K562 (cell line): ENCODE results near the gene NCOR2. TPM values are rescaled to one million over a fixed set of nuclear protein-coding genes. Genes with fewer than 3 reads are reported as not detected.

Experiments used
- ATAC-seq: fragments of 200-7000 bp; cut with Tn5 transposase; 3 replicates; pipeline ENCODE4 v1.9.1; 2020; ENCODE audit warnings: moderate library complexity
- BruUV-seq: library from RNA; stranded (reverse); fragments of 400-500 nt; replicated peaks from 2 replicates; lab custom pipeline; 2021; lab: Mats Ljungman, UMichigan
- CTCF ChIA-PET: fragments of 300-600 bp; formaldehyde crosslinking; extraction: SDS; loops from one replicate; lab custom pipeline; 2021; ENCODE audit warnings: low intra/inter-chr PET ratio; lab: Yijun Ruan, JAX
- POLR2A ChIA-PET: fragments of 300-600, 350-650 bp; sonication (Branson Sonifier 250); formaldehyde crosslinking; extraction: SDS; loops from one replicate; lab custom pipeline; 2021; ENCODE audit warnings: antibody characterized with exemption, inconsistent platforms; lab: Yijun Ruan, JAX
- DNase-seq, 4 experiments: peaks; one replicate each; pipeline versions ENCODE4 v3.0.0 to v3.0.0-alpha.2; 2011 to 2018; ENCODE audit warnings: low spot score in 3 of 4, mixed read lengths in 3 of 4; ENCODE audit errors: extremely low read depth in 1 of 4
- FAIRE-seq: peaks from 2 replicates; lab custom pipeline; 2011; peaks lifted over from hg19 to GRCh38; lab: Jason Lieb, UNC
- H2AFZ ChIP-seq: 2 replicates; pipeline ENCODE4 v1.6.0; 2011; ENCODE audit warnings: low read depth, low read length, control low read depth, inconsistent platforms
- H3K27ac ChIP-seq: fragments of 200-600 bp; 3 replicates; pipeline ENCODE4 v1.8.0; 2011; ENCODE audit warnings: low read depth, mild to moderate bottlenecking, control low read depth, inconsistent platforms, low read length, moderate library complexity, mixed read lengths; ENCODE audit errors: extremely low read depth
- H3K27me3 ChIP-seq, 2 experiments: fragments of 300-600 bp in 1 of 2; 2 replicates in 1 of 2; 3 replicates in 1 of 2; pipeline versions ENCODE4 v1.6.0 to v1.8.0; 2011; ENCODE audit warnings: inconsistent platforms in 2 of 2, low read length in 2 of 2, mild to moderate bottlenecking in 1 of 2, mixed read lengths in 1 of 2, moderate library complexity in 1 of 2; ENCODE audit not compliant: control insufficient read depth in 2 of 2, insufficient read depth in 2 of 2
- H3K36me3 ChIP-seq: fragments of 300-600 bp; 3 replicates; pipeline ENCODE4 v1.8.0; 2011; ENCODE audit warnings: mild to moderate bottlenecking, low read length, inconsistent platforms; ENCODE audit not compliant: control insufficient read depth, insufficient read depth
- H3K4me1 ChIP-seq, 2 experiments: fragments of 200-600 bp in 1 of 2; replicated peaks in 1 of 2; 2 replicates in 1 of 2; 3 replicates in 1 of 2; pipeline versions ENCODE4 v1.5.1 to v1.8.0; 2011; ENCODE audit warnings: inconsistent platforms in 2 of 2, low read length in 2 of 2, mild to moderate bottlenecking in 1 of 2, mixed read lengths in 1 of 2, moderate library complexity in 1 of 2; ENCODE audit not compliant: control insufficient read depth in 2 of 2, insufficient read depth in 2 of 2
- H3K4me2 ChIP-seq: 2 replicates; pipeline ENCODE4 v1.6.1; 2011; ENCODE audit warnings: low read length, control low read depth, inconsistent platforms, mixed read lengths; ENCODE audit not compliant: insufficient read depth
- H3K4me3 ChIP-seq: fragments of 200-600 bp; sonication (generic), shearing (Covaris generic); 2 replicates; pipeline ENCODE4 v1.5.1; 2016; ENCODE audit warnings: control low read depth, inconsistent platforms
- H3K79me2 ChIP-seq: fragments of 200-600 bp; 3 replicates; pipeline ENCODE4 v1.8.0; 2011; ENCODE audit warnings: low read length, inconsistent platforms; ENCODE audit not compliant: control insufficient read depth, insufficient read depth
- H3K9ac ChIP-seq, 2 experiments: 2 replicates each; pipeline versions ENCODE4 v1.6.0 to v1.6.1; 2011; ENCODE audit warnings: low read depth in 2 of 2, low read length in 2 of 2, control low read depth in 1 of 2, inconsistent platforms in 1 of 2, mild to moderate bottlenecking in 1 of 2, mixed read lengths in 1 of 2; ENCODE audit not compliant: insufficient read depth in 1 of 2
- H3K9me1 ChIP-seq: one replicate; pipeline ENCODE4 v1.6.0; 2011; ENCODE audit warnings: inconsistent platforms, mild to moderate bottlenecking, low read length, moderate library complexity; ENCODE audit not compliant: control insufficient read depth, insufficient read depth
- H3K9me3 ChIP-seq: replicated peaks from 2 replicates; pipeline ENCODE4 v1.5.1; 2011; ENCODE audit warnings: low read depth, low read length, inconsistent platforms; ENCODE audit not compliant: control insufficient read depth, insufficient read depth
- H4K20me1 ChIP-seq: replicated peaks from 2 replicates; pipeline ENCODE4 v1.6.1; 2011; ENCODE audit warnings: low read length, inconsistent platforms, mixed read lengths; ENCODE audit not compliant: control insufficient read depth, insufficient read depth
- HDAC6 ChIP-seq: IDR thresholded peaks from 2 replicates; pipeline ENCODE4 v1.6.1; 2012; ENCODE audit warnings: low read depth, mild to moderate bottlenecking, control low read depth, inconsistent platforms, low read length, moderate library complexity
- MYC ChIP-seq, 2 experiments: fragments of 250-450 bp in 1 of 2; sonication (Bioruptor Pico) in 1 of 2; IDR thresholded peaks; 2 replicates each; pipeline versions ENCODE4 v1.5.1 to v1.6.1; 2012 to 2021; ENCODE audit warnings: low read depth in 2 of 2, borderline replicate concordance in 1 of 2, improper control_type of control experiment in 1 of 2, low read length in 1 of 2, mild to moderate bottlenecking in 1 of 2, moderate library complexity in 1 of 2
- RBBP5 ChIP-seq: fragments of 200-600 bp; sonication (generic); IDR thresholded peaks from 2 replicates; pipeline ENCODE4 v1.6.1; 2012; ENCODE audit warnings: borderline replicate concordance, mild to moderate bottlenecking, low read length, control low read depth, inconsistent platforms; ENCODE audit not compliant: insufficient read depth, poor library complexity, severe bottlenecking
- RCOR1 ChIP-seq, 2 experiments: IDR thresholded peaks; 2 replicates each; pipeline ENCODE4 v1.6.1; 2012; ENCODE audit warnings: low read depth in 2 of 2, low read length in 2 of 2, borderline replicate concordance in 1 of 2, improper control_type of control experiment in 1 of 2
- SIN3A ChIP-seq, 2 experiments: fragments of 150-350 bp in 1 of 2; IDR thresholded peaks; 2 replicates each; pipeline ENCODE4 v1.6.1; 2011 to 2016; ENCODE audit warnings: borderline replicate concordance in 2 of 2, low read depth in 2 of 2, low read length in 2 of 2, mild to moderate bottlenecking in 2 of 2, moderate library complexity in 2 of 2; ENCODE audit not compliant: control insufficient read depth in 1 of 2
- WGBS: fragments of 100-300 bp; shearing (Covaris generic); methylation state at CpG from one replicate; pipeline ENCODE4 v1.1.6; 2016; ENCODE audit warnings: low coverage, mixed read lengths; ENCODE audit not compliant: insufficient coverage; ENCODE audit errors: missing lambda C conversion rate; 5-methylcytosine and 5-hydroxymethylcytosine counted together
- in situ Hi-C: fragments of 300-500 bp; cut with MboI; formaldehyde crosslinking; loops from 4 replicates; pipeline ENCODE4 v1.15.0; 2018; ENCODE audit warnings: inconsistent platforms, mixed read lengths
- intact Hi-C: fragments of 100-400 bp; cut with micrococcal nuclease; formaldehyde crosslinking; loops from 2 replicates; pipeline ENCODE4 v1.14.2; 2022
- polyA plus RNA-seq, 8 experiments: library from polyadenylated mRNA; depleted of rRNA in 4 of 8; stranded (reverse) in 5 of 8; unstranded in 3 of 8; fragments of >200 nt; fragmentation: Nextera tagmentation in 2 of 8; fragmentation: Illumina TruSeq in 1 of 8; extraction: Ambion mirVana in 2 of 8; extraction: Trizol in 1 of 8; gene quantifications; 2 replicates each; pipeline versions ENCODE4 v1.2.1 to v1.2.3, GENCODE V29; 2011 to 2014; ENCODE audit warnings: inconsistent platforms in 1 of 8, missing spikeins in 1 of 8
- total RNA-seq, 7 experiments: library from RNA; depleted of rRNA in 6 of 7; stranded (reverse); fragments of >200 nt in 6 of 7; fragmentation: Illumina TruSeq in 2 of 7; extraction: Trizol in 2 of 7; gene quantifications; 2 replicates each; pipeline versions ENCODE4 v1.2.1 to v1.2.3, GENCODE V29; 2011 to 2021; ENCODE audit warnings: low replicate concordance in 1 of 7
- TF ChIP-seq, protein P1 (sequence below), 2 experiments: IDR thresholded peaks; 2 replicates each; pipeline ENCODE4 v1.6.1; 2012; ENCODE audit warnings: improper control_type of control experiment in 2 of 2, low read depth in 2 of 2, low read length in 2 of 2, borderline replicate concordance in 1 of 2
- TF ChIP-seq, protein P2 (sequence below), 3 experiments: fragments of 200-800 bp in 1 of 3; fragments of 250-450 bp in 1 of 3; fragments of 450-650 bp in 1 of 3; sonication (Bioruptor Pico) in 1 of 3; sonication (Bioruptor generic) in 1 of 3; formaldehyde crosslinking in 1 of 3; IDR thresholded peaks; 2 replicates each; pipeline versions ENCODE4 v1.6.1 to v1.8.0; 2016 to 2022; ENCODE audit warnings: mild to moderate bottlenecking in 2 of 3, missing genetic modification characterization in 2 of 3, missing compliant biosample characterization in 1 of 3, moderate library complexity in 1 of 3
- TF ChIP-seq, protein P3 (sequence below): fragments of 250-450 bp; sonication (Bioruptor Pico); IDR thresholded peaks from 2 replicates; pipeline ENCODE4 v1.4.0; 2020; ENCODE audit warnings: borderline replicate concordance

Gene NCOR2
- total and polyA plus RNA-seq, 9 of the 15 experiments (the other 6 are each of a cell fraction or from before 2014, with no cell fraction given): 0.18 to 126 (median 8.4) TPM

DNA sequence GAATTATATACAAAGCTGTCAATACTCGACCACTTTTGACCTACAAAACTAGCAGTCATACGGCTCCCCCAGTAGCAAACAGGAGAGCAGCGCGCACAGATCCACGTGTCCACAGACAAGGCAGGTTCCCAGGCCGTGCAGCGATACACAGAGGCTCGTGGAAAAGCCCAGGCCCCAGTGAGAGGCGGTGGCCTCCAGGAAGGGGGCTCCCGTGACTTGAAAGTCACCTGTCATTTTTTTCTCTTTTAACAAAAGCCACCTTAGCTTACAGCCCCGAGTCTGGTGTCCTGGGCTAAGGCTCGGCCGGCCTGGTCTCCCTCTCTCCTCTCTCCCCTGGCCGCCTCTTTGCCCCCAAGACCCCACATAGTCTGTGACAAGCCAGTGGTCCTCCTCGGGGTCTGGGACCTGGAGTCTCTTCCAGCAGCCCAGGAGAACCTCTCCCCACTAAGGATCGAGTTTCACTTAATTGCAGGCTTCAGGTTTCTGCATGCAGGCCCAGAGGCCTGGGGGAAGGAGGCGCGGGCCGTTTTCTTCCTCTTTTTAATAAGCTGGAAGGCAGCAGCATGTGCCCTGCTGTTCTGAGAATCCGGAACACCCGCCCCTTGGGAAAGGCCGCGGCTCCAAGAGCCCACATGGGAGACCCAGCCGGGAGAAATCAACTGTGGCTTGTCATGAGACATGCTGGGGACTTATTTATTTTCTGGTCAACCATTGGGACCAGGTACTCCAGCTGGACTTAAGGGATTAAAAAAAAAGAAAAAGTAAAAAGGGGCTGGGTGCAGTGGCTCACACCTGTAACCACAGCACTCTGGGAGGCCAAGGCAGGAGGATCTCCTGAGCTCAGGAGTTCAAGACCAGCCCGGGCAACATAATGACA lies 15.9 kb downstream of the NCOR2 start:
- DNase-seq: peak in 2 of 4 experiments; percentile 54 to 79
- H3K27ac ChIP-seq: peak overlapping the region; percentile 67
- H3K4me1 ChIP-seq: peaks cover 40 to 69% of the 10 kb centered on the region in 2 experiments
- H3K4me3 ChIP-seq: no peak overlapping the region
- POLR2A ChIA-PET: interaction anchor here (0.6 to 3.0 kb wide), 10 partner anchors 11 to 1560 kb away, joined by 3 to 15 read pairs (median 3); no protein-coding TSS in a partner anchor
- in situ Hi-C loops (no loop called here), intact Hi-C loops (loop anchor here (5.0 kb wide), 1 partner anchor 44 kb away; no protein-coding TSS in a partner anchor)
- H3K79me2 ChIP-seq: peaks cover 96% of the 10 kb centered on the region
- FAIRE-seq: peak; percentile 77
- ATAC-seq: peak; percentile 79
- CTCF ChIA-PET: no interaction called here
- H4K20me1 ChIP-seq: peaks cover 29% of the 10 kb centered on the region
- peak overlapping the region; percentile 35; the same call in 1 of the 2 replicates for H3K4me2 ChIP-seq
- 15% methylated on average over 22 of the region's 25 CpGs for WGBS
- BruUV-seq: no TSS peak
- H3K9ac ChIP-seq: peak overlapping the region; percentile 31 to 92
- H3K27me3 ChIP-seq: no peaks in the 10 kb centered on the region
- H3K9me1 ChIP-seq: no peaks in the 10 kb centered on the region
- H3K9me3 ChIP-seq: no peaks in the 10 kb centered on the region
- no peaks in the 10 kb centered on the region for H3K36me3 ChIP-seq
- H2AFZ ChIP-seq: peak overlapping the region; percentile 35
- TF ChIP-seq MYC (IDR thresholded peaks at IDR 0.05; ENCODE audit: low read depth, low read length): peak; percentile 90
- no peak; the same call in 1 of the 2 replicates for TF ChIP-seq MYC (CRISPR knock-in tag; IDR thresholded peaks at IDR 0.05; ENCODE audit: borderline replicate concordance, low read depth)
- no peak for TF ChIP-seq HDAC6
- TF ChIP-seq, protein P1, sequence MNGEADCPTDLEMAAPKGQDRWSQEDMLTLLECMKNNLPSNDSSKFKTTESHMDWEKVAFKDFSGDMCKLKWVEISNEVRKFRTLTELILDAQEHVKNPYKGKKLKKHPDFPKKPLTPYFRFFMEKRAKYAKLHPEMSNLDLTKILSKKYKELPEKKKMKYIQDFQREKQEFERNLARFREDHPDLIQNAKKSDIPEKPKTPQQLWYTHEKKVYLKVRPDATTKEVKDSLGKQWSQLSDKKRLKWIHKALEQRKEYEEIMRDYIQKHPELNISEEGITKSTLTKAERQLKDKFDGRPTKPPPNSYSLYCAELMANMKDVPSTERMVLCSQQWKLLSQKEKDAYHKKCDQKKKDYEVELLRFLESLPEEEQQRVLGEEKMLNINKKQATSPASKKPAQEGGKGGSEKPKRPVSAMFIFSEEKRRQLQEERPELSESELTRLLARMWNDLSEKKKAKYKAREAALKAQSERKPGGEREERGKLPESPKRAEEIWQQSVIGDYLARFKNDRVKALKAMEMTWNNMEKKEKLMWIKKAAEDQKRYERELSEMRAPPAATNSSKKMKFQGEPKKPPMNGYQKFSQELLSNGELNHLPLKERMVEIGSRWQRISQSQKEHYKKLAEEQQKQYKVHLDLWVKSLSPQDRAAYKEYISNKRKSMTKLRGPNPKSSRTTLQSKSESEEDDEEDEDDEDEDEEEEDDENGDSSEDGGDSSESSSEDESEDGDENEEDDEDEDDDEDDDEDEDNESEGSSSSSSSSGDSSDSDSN (IDR thresholded peaks at IDR 0.05; ENCODE audit: borderline replicate concordance in 1 of 2, low read depth in 2 of 2, low read length in 2 of 2): peak; percentile 63 to 83; a peak in 2 of 4 replicates
- TF ChIP-seq, protein P2, sequence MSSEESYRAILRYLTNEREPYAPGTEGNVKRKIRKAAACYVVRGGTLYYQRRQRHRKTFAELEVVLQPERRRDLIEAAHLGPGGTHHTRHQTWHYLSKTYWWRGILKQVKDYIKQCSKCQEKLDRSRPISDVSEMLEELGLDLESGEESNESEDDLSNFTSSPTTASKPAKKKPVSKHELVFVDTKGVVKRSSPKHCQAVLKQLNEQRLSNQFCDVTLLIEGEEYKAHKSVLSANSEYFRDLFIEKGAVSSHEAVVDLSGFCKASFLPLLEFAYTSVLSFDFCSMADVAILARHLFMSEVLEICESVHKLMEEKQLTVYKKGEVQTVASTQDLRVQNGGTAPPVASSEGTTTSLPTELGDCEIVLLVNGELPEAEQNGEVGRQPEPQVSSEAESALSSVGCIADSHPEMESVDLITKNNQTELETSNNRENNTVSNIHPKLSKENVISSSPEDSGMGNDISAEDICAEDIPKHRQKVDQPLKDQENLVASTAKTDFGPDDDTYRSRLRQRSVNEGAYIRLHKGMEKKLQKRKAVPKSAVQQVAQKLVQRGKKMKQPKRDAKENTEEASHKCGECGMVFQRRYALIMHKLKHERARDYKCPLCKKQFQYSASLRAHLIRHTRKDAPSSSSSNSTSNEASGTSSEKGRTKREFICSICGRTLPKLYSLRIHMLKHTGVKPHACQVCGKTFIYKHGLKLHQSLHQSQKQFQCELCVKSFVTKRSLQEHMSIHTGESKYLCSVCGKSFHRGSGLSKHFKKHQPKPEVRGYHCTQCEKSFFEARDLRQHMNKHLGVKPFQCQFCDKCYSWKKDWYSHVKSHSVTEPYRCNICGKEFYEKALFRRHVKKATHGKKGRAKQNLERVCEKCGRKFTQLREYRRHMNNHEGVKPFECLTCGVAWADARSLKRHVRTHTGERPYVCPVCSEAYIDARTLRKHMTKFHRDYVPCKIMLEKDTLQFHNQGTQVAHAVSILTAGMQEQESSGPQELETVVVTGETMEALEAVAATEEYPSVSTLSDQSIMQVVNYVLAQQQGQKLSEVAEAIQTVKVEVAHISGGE (CRISPR knock-in tag; IDR thresholded peaks at IDR 0.05): peak in 1 of 3 experiments; percentile 41; a peak in 1 of 6 replicates
- TF ChIP-seq SIN3A (IDR thresholded peaks at IDR 0.05; ENCODE audit: borderline replicate concordance in 2 of 2, control insufficient read depth in 1 of 2, low read depth in 2 of 2, low read length in 2 of 2): peak; percentile 17 to 27; a peak in 1 of 4 replicates
- TF ChIP-seq RBBP5: peak; percentile 35
- peak in 1 of 2 experiments; percentile 33; a peak in 1 of 4 replicates for TF ChIP-seq RCOR1 (IDR thresholded peaks at IDR 0.05; ENCODE audit: borderline replicate concordance in 1 of 2, low read depth in 2 of 2, low read length in 2 of 2)
- TF ChIP-seq, protein P3, sequence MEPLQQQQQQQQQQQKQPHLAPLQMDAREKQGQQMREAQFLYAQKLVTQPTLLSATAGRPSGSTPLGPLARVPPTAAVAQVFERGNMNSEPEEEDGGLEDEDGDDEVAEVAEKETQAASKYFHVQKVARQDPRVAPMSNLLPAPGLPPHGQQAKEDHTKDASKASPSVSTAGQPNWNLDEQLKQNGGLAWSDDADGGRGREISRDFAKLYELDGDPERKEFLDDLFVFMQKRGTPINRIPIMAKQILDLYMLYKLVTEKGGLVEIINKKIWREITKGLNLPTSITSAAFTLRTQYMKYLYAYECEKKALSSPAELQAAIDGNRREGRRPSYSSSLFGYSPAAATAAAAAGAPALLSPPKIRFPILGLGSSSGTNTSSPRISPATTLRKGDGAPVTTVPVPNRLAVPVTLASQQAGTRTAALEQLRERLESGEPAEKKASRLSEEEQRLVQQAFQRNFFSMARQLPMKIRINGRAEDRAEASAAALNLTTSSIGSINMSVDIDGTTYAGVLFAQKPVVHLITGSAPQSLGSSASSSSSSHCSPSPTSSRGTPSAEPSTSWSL (CRISPR knock-in tag): no peak
